Transverse colon (tissue), 4 donors: ENCODE measurements around the gene ARVCF. TPM values are rescaled to one million over a fixed set of nuclear protein-coding genes. Genes with fewer than 3 reads are reported as not detected.

Experiments
- DNase-seq: peaks from one replicate; pipeline ENCODE4 v3.0.0-alpha.2; 2019
- H3K27ac ChIP-seq, 4 donors: fragments of 200-600 bp; sonication (generic); 2 replicates each; pipeline ENCODE4 v1.5.1; 2016 to 2018; ENCODE audit warnings: inconsistent platforms in 4 of 4
- H3K27me3 ChIP-seq: fragments of 200-600 bp; sonication (generic); 2 replicates; pipeline ENCODE4 v1.5.1; 2017; ENCODE audit warnings: inconsistent platforms
- H3K36me3 ChIP-seq, 4 donors: fragments of 200-600 bp; sonication (generic); 2 replicates each; pipeline ENCODE4 v1.5.1; 2017 to 2019; ENCODE audit warnings: inconsistent platforms in 4 of 4
- H3K4me1 ChIP-seq, 4 donors: fragments of 200-600 bp; sonication (generic); 2 replicates each; pipeline ENCODE4 v1.5.1; 2017 to 2020; ENCODE audit warnings: inconsistent platforms in 4 of 4
- H3K4me3 ChIP-seq, 4 donors: fragments of 200-600 bp; sonication (generic); 1 replicate in 1 of 4; 2 replicates in 3 of 4; pipeline versions ENCODE4 v1.5.1 to v1.6.1; 2017 to 2019; ENCODE audit warnings: inconsistent platforms in 4 of 4
- H3K9me3 ChIP-seq, 2 donors: fragments of 200-600 bp; sonication (generic); 2 replicates each; pipeline ENCODE4 v1.5.1; 2017 to 2019; ENCODE audit warnings: inconsistent platforms in 2 of 2
- CTCF ChIP-seq, 5 experiments: fragments of 200-600 bp in 3 of 5; fragments of 450-650 bp in 2 of 5; sonication (generic) in 3 of 5; IDR thresholded peaks; 1 replicate in 2 of 5; 2 replicates in 3 of 5; pipeline ENCODE4 v1.5.1; 2016 to 2017; ENCODE audit warnings: antibody characterized with exemption in 5 of 5, inconsistent platforms in 3 of 5, mild to moderate bottlenecking in 2 of 5, moderate library complexity in 1 of 5
- EP300 ChIP-seq: sonication (generic); formaldehyde crosslinking; IDR thresholded peaks from one replicate; pipeline ENCODE4 v1.6.1; 2017; ENCODE audit warnings: antibody characterized with exemption, low read depth
- POLR2A ChIP-seq: fragments of 450-650 bp; IDR thresholded peaks from one replicate; pipeline ENCODE4 v1.6.1; 2016; ENCODE audit warnings: antibody characterized with exemption, mild to moderate bottlenecking, moderate library complexity
- POLR2AphosphoS5 ChIP-seq, 3 donors: sonication (generic); formaldehyde crosslinking; IDR thresholded peaks; one replicate each; pipeline ENCODE4 v1.6.1; 2016; ENCODE audit warnings: antibody characterized with exemption in 3 of 3
- WGBS, 2 donors: methylation state at CpG; one replicate each; pipeline ENCODE4 v1.1.5; 2018; ENCODE audit warnings: low coverage in 1 of 2; 5-methylcytosine and 5-hydroxymethylcytosine counted together
- in situ Hi-C, 4 donors: fragments of 200-750 bp; cut with MboI; loops; one replicate each; pipeline versions ENCODE4 v1.15.0 to v1.15.1; 2017; ENCODE audit warnings: low sequenced_read_pairs in 3 of 4, low pct_ligation_motif_present in 1 of 4, low pct_unique_long_range_greater_than_20kb in 1 of 4
- intact Hi-C: fragments of 100-400 bp; cut with DNase I; formaldehyde crosslinking; loops from one replicate; pipeline ENCODE4 v1.15.1; 2023; ENCODE audit warnings: low total_unique reads
- total RNA-seq, 4 donors: library from RNA; depleted of rRNA; stranded (reverse); fragments of >200 nt; gene quantifications; one replicate each; pipeline ENCODE4 v1.1.0, GENCODE V29; 2016

Gene ARVCF
- total RNA-seq, 4 donors from 2014 or later = 15.3 to 81.6 (median 19.3) TPM

DNA sequence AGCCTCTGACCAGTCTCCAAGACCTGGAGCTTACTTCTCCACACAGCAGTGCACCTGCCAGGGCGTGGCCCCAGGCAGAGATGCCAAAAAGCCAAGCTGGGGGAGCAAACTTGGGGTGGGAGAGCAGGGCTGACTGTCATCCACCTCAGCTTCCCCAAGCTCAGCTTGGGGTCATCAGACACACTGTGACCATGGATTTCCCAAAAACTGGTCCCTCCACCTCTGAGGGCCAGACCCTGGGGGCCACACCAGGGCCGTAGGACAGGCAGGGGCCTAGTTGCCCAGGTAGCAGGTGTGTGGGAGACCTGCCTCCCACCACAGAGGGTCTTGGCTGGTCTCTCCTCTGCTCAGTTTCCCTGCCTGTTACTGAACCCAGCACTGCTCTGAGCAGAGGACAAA, 30.6 kb downstream of the ARVCF start:
- Histone ChIP-seq H3K9me3 (no peaks in the 10 kb centered on the region), H3K36me3 (no peaks in the 10 kb centered on the region), H3K4me1 (peaks cover 7 to 20% (median 14%) of the 10 kb centered on the region in 4 donors), H3K4me3 (peak overlapping the region; percentile 55 to 95 (median 68)), H3K27ac (peak overlapping the region in 3 of 4 donors; percentile 83 to 93 (median 89)), H3K27me3 (no peaks in the 10 kb centered on the region)
- intact Hi-C loops (no loop called here), in situ Hi-C loops (no loop called here)
- DNase-seq = no peak
- TF ChIP-seq CTCF (IDR thresholded peaks at IDR 0.05) (no peak), EP300 (no peak), POLR2AphosphoS5 (IDR thresholded peaks at IDR 0.05) (no peak), POLR2A (no peak)
- WGBS, 2 donors = 100% methylated on average over 1 of the region's 2 CpGs; no CpG with 5 or more reads in 1 of the 2 donors

DNA sequence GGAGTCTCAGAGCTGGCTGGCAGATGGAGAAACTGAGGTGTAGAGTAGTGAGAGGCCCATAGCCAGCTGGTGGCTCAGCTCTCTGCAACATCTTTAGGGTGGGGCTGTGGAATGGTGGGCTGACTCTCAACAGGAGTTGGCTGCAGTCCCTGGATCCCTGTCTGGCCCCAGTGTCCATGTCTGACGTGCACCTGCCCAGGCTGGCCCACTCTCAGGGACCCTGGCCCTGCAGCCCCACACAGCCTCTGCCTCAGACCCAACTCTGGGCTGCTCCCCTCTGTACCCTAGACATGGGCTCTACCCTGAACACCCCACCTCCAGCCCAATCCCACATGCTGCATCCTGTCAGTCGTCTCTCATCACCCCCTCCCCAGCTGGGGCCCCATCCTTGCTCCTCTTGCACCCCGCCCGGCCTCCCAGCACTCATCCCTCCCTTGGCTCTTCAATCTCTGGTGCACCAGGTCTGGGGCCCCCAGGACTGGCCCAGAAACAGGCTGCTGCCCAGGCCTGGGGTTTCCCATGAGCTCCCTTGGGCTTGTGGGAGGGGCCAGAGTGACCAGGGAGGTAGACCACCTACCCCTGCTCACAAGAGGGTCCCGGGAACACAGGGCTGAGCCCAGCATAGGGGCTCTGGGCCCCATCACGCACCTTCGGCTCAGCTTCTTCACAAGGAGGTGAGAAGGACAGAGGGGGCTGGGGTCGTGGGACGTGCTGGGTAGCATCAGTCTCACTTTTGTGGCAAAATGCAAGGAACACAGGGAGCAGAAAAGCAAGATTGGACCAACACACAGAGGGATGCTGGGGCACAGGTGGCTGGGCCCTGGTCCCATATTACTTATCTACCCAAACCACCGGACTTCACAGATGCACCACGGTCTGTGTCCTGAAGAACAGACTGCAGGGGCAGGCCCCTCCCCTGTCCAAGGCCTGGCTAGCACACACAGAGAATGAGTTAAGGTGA, 31.5 kb downstream of the ARVCF start:
- no peaks in the 10 kb centered on the region for H3K27me3 ChIP-seq
- H3K36me3 ChIP-seq = no peaks in the 10 kb centered on the region
- in situ Hi-C loops (no loop called here), intact Hi-C loops (no loop called here)
- peaks cover 7 to 20% (median 14%) of the 10 kb centered on the region in 4 donors for H3K4me1 ChIP-seq
- 78% methylated on average over 11 of the region's 11 CpGs; no CpG with 5 or more reads in 1 of the 2 donors for WGBS, 2 donors
- no peaks in the 10 kb centered on the region for H3K9me3 ChIP-seq
- peak overlapping the region in 2 of 4 donors; percentile 10 to 42 for H3K27ac ChIP-seq
- H3K4me3 ChIP-seq = no peak overlapping the region
- DNase-seq = no peak
- TF ChIP-seq POLR2A (no peak), POLR2AphosphoS5 (IDR thresholded peaks at IDR 0.05) (no peak), CTCF (IDR thresholded peaks at IDR 0.05) (no peak), EP300 (no peak)

- H3K27me3 ChIP-seq = no peaks in the 10 kb centered on the region
- H3K27ac ChIP-seq = peak overlapping the region in 3 of 4 donors; percentile 19 to 42 (median 41)
- no peak for DNase-seq
- H3K9me3 ChIP-seq = no peaks in the 10 kb centered on the region
- H3K4me1 ChIP-seq = peaks cover 7 to 20% (median 14%) of the 10 kb centered on the region in 4 donors
- in situ Hi-C loops = no loop called here
- intact Hi-C loops = no loop called here
- H3K4me3 ChIP-seq = no peak overlapping the region
- TF ChIP-seq CTCF (IDR thresholded peaks at IDR 0.05) (no peak), POLR2AphosphoS5 (IDR thresholded peaks at IDR 0.05) (peak in 1 of 3 donors; percentile 19)
- WGBS, 2 donors = 75% methylated on average over 19 of the region's 19 CpGs; no CpG with 5 or more reads in 1 of the 2 donors
- H3K36me3 ChIP-seq = no peaks in the 10 kb centered on the region
Observed at GRCh38 chr22:19984201-19984753, 32.3 kb downstream of the ARVCF start.

- intact Hi-C loops (no loop called here), in situ Hi-C loops (no loop called here)
- Histone ChIP-seq H3K27me3 (no peaks in the 10 kb centered on the region), H3K27ac (peak overlapping the region in 2 of 4 donors; percentile 19 to 41), H3K4me1 (peaks cover 7 to 20% (median 14%) of the 10 kb centered on the region in 4 donors), H3K9me3 (no peaks in the 10 kb centered on the region), H3K4me3 (no peak overlapping the region), H3K36me3 (no peaks in the 10 kb centered on the region)
- TF ChIP-seq POLR2A (no peak), EP300 (no peak), POLR2AphosphoS5 (IDR thresholded peaks at IDR 0.05) (no peak), CTCF (IDR thresholded peaks at IDR 0.05) (no peak)
- DNase-seq = no peak
- WGBS, 2 donors = 80% methylated on average over 4 of the region's 5 CpGs; no CpG with 5 or more reads in 1 of the 2 donors
Observed at GRCh38 chr22:19983741-19984140, 32.9 kb downstream of the ARVCF start.
